HG03103 (cell line): ENCODE results near the gene CAPN11.
"Not testable (repeated sequence)": the region's sequence is repeated elsewhere in the genome, so short reads cannot be mapped to it uniquely, and the experiment has no call there.

Experiments
- ATAC-seq: cut with Tn5 transposase; IDR thresholded peaks from one replicate; pipeline ENCODE4 v1.9.1; 2021; ENCODE audit warnings: low read depth; ENCODE audit not compliant: unreplicated experiment

CAPN11 gene

DNA sequence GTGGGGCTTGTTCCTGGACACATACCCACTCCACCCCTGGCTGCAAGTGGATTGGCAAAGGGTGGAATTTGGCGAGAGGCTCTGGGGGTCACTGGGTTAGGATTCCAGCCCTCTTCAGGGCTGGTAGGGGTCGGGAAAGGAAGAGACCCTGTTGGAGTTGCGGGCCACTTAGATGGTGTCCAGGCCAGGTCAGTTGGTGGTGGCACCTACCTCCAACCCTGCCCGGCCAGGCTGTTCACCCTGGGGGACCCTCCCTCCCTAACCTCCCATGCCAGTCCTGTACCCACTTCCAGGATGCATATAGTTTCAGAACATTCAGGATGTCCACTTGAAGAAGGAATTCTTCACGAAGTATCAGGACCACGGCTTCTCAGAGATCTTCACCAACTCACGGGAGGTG, 21.0 kb downstream of the CAPN11 start:
- no peak for ATAC-seq

DNA sequence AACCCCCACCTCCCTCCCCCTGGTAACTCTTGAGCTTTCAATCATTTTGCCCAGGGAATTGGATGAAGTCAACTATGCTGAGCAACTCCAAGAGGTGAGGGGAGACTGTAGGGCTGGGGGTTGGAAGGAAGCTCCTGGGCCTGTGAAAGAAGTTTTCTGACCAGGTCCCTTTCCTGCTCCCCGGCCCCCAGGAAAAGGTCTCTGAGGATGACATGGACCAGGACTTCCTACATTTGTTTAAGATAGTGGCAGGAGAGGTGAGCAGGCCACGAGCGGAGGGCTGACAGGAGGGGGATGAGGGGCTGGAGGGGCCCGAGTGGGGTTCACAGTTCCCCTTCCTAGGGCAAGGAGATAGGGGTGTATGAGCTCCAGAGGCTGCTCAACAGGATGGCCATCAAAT, 21.8 kb downstream of the CAPN11 start:
- ATAC-seq: no peak

DNA sequence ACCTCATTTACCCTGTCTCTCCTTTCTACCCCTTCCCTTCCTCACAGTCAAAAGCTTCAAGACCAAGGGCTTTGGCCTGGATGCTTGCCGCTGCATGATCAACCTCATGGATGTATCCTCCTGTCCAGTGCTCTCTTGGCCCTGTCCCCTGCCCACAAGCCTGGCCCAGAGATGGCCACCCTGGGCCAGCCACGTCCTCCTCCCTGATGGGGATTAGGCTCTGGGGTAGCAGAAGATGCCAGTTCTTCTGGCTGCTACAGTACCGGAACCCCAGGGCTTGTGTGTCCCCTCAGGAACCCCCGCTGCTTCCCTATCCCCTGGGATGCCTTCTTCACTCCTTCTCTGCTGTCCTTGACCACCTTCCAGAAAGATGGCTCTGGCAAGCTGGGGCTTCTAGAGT, 22.3 kb downstream of the CAPN11 start:
- no peak for ATAC-seq

DNA sequence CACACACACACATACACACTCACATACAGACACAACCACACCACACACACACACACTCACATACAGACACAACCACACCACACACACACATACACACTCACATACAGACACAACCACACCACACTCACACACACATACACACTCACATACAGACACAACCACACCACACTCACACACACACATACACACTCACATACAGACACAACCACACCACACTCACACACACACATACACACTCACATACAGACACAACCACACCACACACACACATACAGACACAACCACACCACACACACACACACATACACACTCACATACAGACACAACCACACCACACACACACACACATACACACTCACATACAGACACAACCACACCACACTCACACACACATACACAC, 23.2 kb downstream of the CAPN11 start:
- not testable (repeated sequence) for ATAC-seq

DNA sequence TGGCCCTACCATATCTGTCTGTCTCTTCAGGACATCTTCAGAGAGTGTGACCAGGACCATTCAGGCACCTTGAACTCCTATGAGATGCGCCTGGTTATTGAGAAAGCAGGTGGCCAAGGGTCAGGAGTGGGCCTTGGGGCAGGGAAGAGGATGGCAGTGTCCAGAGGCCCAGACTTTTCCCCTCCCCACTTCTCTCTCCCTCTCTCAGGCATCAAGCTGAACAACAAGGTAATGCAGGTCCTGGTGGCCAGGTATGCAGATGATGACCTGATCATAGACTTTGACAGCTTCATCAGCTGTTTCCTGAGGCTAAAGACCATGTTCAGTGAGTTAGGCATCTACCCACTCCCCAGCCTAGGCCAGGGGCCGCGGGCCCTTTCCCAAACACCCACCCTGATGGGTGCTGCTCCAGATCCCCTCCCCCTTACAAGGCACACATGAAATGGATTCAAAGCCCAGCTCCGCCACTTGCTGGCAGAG, 24.3 kb downstream of the CAPN11 start:
- no peak for ATAC-seq

DNA sequence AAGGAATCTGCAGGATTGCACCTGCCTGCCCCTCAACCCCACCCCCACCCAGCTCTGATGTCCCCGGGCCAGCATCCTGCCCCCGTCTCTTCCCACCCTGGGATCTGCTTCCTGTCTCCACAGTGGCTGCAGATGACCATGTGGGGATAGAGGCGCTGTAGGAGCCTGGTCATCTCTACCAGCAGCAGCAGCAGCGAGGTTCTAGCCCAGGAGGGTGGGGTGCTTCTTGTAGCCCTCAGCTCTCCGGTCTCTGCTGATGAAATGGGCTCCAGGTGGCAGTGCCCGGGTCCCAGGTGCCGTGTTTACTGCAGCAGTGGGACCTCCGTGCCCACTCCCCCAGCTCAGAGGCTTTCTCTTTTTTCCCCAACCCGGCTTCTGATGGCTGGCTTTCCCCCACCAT, 25.2 kb downstream of the CAPN11 start:
- ATAC-seq: no peak

DNA sequence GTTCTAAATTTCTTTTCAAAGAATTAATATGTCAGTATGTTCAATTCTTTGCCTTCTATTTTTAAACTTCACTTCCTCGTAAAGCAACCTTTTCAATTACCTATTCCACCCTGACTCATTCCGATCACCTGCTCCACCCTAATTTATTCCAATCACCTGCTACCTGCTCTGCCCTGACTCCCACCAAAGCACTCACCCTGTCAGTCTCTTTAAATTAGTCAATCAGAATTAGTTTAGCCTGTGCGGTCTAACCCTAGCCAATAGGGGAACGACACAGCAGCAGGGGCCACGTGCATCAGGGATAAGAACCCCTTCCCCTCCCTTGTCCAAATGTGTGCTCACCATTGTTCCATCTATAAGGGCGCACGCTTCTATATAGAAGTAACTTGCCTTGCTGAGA, 26.7 kb downstream of the CAPN11 start:
- ATAC-seq: not testable (repeated sequence)

DNA sequence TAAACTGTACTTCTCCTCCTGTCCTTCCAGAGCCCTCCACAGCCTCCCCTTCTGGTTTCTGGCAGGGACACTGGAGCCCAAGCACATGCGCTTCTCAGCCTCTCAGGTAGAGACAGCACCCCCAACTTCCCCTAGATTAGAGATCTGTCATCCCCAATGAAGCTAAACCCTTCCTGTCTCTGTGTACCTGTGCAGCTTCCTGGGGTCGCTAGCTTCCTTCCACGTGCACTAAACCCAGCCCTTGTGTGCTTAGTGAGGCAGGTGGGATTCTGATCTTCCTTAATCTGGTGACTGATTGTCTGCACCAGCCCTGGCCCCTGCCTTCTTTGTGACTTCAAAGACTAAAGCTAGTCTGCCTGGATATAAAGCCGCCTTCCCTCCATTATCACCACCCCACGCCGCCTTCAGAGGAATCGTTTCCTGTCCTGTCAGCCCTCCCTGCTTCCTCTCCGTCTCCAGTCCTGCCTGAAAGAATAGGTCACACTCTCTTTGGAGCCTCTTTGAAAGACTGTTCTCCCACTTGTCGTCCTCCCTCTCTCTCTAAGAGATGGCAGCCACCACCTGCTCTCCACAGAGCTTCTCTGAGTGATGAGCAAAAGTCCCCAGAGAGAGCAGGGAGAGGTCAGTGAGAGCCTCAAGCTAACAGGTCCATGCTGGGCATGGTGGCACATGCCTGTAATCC, 27.5 kb downstream of the CAPN11 start:
- no peak for ATAC-seq

DNA sequence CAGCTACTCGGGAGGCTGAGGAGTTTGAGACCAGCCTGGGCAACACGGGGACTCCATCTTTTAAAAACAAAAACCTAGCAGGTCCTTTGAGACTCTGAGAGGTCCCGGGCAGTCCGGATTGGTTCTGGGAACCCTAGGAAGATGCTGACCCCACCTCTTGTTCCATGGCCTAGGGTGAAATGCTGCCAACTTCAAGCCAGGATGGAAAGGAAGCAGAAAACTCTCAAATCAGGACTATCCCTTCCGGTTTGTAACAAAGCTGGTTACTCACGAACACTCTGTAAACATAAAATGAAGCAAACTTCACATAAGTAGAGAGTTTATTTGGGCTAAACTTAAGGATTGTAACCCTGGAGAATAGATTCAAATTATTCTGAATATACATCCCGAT, 28.0 kb downstream of the CAPN11 start:
- ATAC-seq: no peak

DNA sequence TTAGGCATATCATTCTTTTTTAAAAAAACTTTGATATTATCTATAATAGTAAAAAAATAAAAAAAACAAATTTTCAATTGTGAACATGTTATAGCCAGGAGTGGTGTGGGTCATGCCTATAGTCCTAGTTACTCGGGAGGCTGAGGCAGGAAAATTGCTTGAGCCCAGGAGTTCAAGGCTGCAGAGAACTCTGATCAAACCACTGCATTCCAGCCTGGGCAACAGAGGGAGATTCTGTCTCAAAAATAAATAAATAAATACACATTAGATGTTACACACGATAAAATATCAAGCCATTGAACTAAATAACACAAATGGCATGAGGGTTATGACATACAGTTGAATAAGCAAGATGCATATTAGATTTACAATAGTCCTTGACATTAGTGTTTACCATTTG, 30.2 kb downstream of the CAPN11 start:
- no peak for ATAC-seq

DNA sequence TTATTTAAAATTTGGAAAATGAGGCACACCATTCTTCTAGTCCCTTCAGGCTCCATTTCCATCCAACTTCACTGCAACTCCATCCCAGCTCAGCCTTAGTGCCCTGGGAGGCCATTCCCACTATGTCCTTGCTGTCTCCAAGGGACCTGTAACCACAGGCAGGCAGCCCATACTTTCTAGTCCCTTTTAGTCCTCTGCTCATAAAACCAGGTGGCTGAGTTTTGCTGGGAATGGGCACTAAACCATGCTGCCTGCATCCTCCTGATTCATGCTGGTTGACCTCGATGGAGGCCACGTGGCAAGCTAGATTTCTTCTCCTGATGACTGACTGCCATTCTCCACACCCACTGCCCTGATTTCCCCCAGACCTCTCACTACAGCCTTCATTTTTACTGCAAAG, 30.6 kb downstream of the CAPN11 start:
- ATAC-seq: no peak

DNA sequence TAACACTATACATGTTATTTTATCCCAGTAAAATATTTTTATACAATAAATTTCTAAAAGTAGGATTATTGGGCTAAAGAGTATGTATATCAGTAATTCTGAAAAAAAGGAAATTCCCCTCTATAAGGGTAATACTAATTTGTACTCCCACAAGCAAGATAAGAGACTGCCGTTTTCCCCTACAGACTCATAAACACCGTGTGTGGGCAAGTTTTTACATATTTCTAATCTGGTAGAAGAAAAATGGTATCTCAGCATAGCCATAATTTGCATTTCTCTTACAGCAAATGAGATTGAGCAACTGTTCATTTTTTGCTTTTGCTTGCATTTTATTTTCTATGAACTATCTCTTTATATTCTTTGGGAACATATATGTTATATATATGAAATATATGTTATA, 32.1 kb downstream of the CAPN11 start:
- no peak for ATAC-seq

DNA sequence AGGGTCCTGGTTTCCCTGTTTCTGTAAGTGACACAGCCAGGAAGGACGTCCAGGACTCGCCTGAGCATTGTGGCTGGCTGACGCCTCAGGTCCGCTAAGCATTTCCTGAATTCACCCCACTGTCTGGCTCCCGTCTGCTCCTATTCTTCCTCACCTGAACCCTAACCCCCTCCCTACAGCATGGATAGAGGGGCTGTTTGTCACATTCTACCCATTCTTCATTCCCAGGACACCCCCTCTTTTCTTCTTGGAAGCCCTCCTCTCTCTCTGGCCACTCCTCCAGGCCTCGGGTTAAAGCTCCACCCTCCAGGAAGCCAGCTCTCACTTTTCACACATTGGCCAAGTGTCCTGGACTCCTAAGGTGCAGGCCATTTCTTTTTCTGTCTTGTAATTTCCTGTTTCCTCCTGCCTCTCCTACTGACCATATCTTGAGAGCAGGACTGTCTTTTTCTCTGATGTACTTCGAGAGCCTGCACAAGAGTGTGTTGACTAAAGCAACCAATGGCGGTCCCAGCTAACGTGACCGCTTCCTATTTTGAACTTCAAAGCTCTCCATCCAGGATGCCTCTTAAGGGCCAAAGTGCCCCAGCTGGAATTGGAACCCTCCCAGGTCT, 33.9 kb downstream of the CAPN11 start:
- ATAC-seq: no peak

DNA sequence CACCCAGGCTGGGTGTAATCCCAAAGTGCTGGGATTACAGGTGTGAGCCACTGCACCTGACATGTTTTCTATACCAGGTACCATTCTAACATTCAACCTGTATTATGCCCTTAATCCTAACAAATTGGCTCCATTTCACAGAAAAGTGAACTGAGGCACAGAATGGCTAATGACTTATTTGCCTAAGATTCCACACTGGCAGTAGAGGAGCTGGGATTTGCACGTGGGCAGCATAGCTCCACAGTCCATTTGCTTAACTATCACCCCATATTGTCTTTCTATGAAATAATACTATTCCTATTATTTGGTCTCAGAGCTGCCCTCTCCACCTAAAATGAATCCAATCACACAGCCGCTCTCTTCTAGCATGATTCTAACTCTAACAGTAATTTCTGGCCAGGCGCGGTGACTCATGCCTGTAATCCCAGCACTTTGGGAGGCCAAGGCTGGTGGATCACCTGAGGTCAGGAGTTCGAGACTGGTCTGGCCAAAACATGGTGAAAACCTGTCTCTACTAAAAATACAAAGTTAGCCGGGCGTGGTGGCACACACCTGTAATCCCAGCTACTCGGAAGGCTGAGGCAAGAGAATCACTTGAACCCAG, 34.8 kb downstream of the CAPN11 start:
- no peak for ATAC-seq

DNA sequence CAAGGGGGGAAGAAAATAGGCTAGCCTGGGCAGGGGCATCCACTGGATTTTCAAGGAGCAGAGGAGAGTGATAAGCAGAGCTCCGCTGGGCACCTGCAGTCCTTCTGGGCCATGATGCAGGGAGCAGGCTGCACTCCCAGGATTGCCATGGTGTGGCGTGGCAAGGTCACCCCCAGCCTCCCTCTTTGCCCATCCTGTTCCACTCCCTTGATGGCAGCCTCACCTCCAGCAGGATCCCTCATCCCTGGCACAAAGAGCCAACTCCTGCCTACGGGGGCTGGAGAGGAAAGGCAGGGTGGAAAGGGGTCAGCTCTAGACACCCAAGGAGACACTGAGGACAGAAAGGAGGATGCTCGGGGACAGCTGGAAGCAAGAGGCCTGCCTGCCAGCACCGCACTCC, 35.7 kb downstream of the CAPN11 start:
- ATAC-seq: no peak

DNA sequence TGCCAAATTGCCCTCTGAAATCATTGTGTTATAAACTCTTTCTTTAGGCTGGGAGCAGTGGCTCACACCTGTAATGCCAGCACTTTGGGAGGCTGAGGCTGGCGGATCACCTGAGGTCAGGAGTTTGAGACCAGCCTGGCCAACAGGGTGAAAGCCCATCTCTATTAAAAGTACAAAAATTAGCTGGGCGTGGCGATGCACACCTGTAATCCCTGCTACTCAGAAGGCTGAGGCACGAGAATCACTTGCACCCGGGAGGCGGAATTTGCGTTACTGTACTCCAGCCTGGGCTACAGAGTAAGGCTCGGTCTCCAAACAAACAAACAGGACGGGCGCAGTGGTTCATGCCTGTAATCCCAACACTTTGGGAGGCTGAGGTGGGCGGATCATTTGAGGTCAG, 37.7 kb downstream of the CAPN11 start:
- ATAC-seq: not testable (repeated sequence)

DNA sequence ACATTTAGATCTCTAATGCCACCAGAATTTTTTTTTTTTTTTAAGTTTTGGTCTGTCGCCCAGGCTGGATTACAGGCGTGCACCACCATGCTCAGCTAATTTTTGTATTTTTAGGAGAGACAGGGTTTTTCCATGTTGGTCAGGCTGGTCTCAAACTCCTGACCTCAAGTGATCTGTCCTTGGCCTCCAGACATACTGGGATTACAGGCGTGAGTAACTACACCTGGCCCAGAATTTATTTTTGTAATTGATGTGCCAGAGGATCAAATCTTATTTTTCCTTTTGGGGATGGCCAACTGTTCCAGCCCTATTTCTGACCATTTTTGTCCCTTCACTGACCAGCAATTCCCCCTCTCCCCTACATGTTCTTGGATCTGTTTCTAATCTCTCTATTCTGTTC, 40.1 kb downstream of the CAPN11 start:
- no peak for ATAC-seq

DNA sequence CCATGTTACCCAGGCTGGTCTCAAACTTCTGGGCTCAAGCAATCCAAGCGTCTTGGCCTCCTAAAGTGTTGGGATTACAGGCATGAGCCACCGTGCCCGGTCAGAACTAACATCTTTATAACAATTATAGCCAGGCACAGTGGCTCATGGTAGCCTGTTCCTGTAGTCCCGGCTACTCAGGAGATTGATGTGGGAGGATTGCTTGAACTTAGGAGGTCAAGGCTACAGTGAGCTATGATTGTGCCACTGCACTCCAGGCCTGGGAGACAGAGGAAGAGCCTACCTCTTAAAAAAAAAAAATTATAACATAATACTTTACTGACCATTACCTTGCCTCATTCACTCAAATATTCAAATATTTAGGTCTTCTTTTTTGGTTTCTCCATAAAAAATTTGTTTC, 41.3 kb downstream of the CAPN11 start:
- ATAC-seq: no peak

DNA sequence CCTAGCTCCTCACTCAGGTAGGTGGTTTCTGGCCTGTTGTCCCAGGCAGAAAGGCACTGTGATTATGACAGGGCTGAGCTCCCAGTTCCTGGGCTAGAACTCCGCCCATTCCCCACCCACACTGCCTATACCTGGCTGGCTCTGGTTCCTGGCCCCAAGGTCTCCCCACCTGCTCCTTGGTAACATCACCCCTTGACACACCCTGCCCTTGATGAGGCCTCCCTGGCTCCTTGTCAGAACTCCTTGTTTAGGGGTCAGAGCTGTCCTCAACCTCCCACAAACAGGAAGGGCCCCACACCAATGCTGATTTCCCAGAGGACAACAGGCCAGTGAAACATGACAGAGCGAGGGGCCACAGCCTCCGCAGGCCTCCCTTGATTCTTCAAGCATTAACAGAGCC, 42.6 kb downstream of the CAPN11 start:
- no peak for ATAC-seq

DNA sequence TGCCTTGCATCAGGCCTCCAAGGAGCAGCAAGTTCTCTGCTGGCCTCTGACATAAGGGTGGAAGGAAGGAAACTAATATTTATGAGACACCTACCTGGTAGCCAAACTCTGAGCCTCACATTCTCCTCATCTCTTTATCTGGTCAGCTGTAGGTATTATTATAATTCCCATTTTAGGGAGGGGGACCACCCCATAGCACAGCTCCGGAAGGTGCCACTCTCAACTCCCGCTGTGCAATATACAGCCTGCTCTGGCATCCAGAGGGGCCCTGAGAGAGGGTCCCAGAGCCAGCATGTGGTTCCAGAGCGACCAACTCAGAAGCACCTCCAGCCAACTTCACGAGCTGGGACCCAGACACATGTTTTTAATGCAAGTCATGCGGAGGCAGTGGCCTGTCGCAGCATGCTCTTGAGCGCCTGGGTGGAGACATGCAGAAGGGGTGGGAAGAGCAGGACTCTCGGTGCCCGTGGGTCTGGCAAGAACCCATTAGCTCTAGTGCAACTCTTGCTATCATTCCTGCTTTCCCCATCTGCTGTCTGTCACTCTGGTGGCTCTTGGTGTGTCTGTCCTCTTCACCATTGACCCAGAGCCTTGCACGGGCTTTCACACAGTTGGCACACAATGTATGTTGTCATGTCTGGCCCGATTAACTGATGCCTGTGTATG, 43.2 kb downstream of the CAPN11 start:
- ATAC-seq: no peak

DNA sequence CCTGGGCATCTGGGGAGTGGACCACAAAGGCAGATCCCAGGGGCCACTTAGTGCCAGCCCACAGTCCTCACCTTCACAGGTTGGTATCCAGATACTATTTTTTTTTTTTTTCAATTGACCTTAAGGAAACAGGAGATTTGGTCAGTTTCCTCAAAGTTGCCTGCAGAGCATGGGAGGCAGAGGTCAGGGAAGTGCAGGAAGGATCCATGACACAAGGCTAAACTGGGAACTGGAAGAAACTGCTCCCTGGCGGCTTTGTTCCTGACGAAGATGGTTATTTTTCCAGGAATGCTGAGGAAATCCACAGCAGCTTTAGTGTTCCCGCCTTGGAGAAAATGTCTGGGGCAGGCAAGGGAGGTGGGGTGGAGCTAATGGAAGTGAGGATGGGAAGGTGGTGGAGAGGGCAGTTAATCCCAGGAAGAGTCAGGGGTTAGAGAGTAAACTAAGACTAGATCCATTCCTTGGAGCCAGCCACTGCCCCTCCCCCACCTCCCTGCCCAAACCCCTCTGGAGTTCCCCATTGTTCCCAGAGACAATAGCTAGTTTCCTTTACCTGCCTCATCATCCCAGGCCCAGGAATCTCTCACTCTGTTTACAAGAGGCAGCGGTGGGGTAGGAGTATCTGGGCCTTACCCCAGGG, 43.8 kb downstream of the CAPN11 start:
- no peak for ATAC-seq
